Kidney capillary endothelial cell (primary cell): ENCODE data around the gene CDH13.

Experiments used
- DNase-seq: peaks from one replicate; pipeline ENCODE4 v3.0.0-alpha.2; 2018; ENCODE audit warnings: low spot score

Gene CDH13

GRCh38 chr16:83245061-83245460, 618.3 kb downstream of the CDH13 start:
- DNase-seq = no peak

GRCh38 chr16:83247767-83248372, 621.1 kb downstream of the CDH13 start:
- no peak for DNase-seq

DNA sequence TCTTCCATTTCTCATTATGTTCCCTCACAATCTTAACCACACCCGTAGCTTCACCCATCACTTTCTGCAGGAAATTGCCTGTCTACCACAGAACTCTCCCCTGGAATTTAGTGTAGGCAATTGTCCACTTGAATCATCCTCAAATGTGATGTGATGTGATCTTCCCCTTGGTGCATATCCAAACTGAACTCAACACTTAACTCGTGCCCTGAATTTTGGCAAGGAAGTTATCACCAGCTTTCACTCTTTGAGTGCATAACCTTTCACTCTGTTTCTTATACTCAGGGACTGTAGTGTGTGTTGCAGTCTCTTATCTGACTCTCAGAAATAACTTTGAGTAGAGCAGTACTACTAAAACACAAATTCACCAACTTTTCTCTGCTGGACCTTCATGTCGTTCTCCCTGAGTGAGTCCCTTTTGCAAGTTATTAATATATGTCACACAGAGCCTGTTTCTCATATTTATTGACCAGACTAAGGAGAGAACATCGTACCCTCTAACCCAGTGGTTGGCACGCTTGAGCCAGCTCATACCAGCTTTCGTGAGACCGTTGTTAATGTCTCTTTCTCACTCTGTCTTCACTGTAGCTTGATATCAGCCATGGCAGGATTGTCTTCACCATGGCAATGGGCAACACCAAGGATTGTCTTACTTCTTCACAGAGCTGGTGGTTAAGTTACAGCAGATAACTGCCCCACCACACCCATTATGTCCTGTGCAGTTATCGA, 622.1 kb downstream of the CDH13 start:
- no peak for DNase-seq

GRCh38 chr16:83253521-83253920, 626.8 kb downstream of the CDH13 start:
- DNase-seq = no peak

- DNase-seq = no peak
These were observed 631.7 kb downstream of the CDH13 start for GRCh38 chr16:83258366-83258928.

GRCh38 chr16:83266848-83267553, 640.2 kb downstream of the CDH13 start:
- DNase-seq = no peak

- no peak for DNase-seq
These were observed 641.4 kb downstream of the CDH13 start for GRCh38 chr16:83268169-83268568.

DNA sequence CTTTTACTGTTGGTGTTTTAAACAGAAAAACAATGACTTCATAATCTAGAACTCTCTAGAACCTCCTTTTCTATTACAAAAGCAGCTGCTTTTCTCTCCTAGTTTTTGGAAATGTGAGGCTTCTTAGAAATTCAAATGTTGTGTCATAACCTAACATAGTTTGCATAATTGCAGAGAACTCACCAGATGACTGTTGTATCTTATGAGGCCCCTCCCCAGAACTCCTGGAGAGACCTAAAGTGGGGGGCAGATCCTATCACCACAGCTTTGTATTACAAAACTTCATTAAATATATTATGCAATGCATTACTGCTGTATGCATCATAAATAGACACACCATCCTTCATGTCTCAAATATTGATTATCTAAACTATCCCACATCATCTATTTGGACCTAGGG, 642.3 kb downstream of the CDH13 start:
- no peak for DNase-seq

DNA sequence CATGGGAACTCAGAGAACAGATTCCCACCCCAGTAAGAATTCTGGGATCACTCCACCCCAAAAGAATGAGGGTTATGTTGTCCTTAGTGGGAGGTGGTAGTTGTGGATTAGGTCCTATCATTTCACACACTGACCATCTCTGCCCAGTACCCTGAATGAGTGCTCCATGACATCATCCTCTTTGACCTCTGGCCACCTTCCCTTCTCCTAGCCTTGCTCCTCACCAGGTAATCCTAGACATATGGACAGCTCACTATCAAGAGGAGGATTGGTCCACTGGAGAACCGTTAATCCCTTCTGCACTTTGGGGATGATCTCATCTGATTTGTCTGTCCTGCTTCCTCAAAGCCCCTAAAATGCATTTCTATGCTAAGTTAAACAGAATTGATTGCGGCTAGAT, 642.8 kb downstream of the CDH13 start:
- DNase-seq = no peak

- DNase-seq = no peak
These were observed 643.3 kb downstream of the CDH13 start for GRCh38 chr16:83270061-83270460.

DNA sequence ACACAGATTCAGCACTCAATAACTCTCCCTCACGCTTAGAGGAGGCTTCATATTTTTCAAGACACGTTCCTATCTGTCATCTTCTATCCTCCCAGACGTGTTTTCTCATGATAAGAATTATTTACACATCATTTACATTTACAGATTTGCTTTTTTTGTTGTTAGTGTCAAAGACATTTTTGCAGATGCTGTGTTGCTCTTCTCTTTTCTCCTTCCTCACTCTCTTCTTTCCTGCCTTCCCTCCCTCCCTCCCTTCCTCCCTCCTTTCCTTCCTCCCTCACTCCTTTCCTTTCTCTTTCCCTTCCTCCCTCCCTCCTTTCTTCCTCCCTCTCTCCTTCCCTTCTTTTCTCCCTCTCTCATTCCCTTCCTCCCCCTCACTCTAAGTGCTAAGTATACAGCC, 643.9 kb downstream of the CDH13 start:
- no peak for DNase-seq

DNA sequence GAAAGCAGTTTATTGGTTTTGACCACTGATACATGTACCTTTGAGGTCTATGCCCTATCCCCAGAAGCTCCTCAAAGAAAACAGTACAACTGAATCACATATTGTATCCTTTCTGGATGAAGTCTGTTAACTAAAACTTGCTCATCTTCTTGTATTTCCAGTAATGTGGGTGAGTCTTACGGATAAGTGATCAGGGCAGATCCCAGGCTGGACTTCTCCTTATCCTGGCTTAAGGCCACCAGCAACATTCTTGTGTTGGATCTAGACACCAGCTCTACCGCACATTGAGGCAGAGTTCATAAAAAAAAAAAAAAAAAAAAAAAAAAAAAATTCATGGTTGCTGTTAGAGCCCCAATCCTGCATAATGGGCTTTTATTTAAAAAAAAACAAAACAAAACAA, 644.4 kb downstream of the CDH13 start:
- no peak for DNase-seq

DNA sequence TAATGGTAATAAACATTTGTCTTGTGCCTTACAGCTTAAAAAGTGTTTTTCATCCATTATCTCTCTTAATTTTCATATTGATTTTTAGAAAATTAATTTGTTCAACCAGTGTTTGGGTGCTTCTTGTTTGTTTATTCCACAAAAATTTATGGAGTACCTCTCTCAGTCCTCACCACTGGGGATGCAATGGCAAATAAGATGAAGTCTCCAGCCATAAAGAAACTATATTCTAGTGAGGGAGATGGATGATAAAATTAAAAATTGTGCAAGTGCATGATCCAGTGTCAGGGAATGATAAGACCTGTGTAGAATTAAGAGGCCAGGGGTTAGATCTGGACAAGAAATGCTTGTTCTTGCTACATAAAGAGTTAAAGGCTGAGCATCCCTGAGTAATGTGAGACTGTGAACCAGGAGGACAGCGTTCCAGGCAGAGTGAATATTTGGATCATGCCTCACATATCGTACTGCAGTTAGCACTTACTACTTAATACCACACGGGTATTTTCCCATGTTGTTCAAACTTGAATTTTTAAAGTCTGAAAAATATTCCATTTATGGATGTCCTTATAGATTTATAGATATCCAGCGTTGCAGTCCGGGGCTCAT, 645.3 kb downstream of the CDH13 start:
- DNase-seq = no peak

- DNase-seq = no peak
These were observed 646.1 kb downstream of the CDH13 start for GRCh38 chr16:83272843-83273242.

GRCh38 chr16:83273504-83274173, 646.9 kb downstream of the CDH13 start:
- no peak for DNase-seq

DNA sequence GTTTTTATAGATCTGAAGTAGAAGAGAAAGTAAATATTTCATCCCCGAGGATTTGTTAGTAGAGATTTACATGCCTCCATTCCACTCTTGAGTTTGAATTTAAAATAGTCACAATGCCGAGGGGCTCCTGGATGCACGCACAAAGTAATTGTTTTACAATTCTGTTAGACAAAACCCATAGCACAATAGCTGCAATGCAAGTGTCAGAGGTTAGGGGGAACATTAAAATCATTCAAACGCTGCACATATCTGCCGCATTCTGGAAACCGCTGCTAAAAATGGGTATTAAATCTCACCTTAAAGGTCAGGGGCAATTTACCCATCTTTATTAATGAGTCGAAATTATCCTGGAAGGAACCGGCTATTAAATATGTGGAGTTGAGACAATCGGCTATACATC, 652.5 kb downstream of the CDH13 start:
- no peak for DNase-seq

- no peak for DNase-seq
These were observed 659.2 kb downstream of the CDH13 start for GRCh38 chr16:83285921-83286320.

DNA sequence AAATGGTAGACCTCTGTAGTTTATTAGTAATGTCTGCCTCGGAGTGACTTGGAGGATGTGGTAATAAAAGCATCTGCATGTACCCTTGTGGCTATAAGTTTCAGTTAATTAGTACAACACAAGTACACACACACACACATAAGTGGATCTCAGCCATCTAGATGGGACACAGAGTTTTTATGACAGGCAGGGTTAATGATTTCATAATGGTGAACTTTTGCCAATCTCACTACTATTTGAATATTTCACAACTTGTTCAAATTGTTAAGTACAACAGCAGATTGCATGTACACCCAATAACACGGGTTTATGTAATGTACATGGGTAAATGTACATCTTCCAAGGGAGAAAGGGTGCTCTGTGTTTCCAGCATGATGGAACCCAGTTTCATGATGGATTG, 669.7 kb downstream of the CDH13 start:
- no peak for DNase-seq

GRCh38 chr16:83298541-83298940, 671.8 kb downstream of the CDH13 start:
- no peak for DNase-seq

DNA sequence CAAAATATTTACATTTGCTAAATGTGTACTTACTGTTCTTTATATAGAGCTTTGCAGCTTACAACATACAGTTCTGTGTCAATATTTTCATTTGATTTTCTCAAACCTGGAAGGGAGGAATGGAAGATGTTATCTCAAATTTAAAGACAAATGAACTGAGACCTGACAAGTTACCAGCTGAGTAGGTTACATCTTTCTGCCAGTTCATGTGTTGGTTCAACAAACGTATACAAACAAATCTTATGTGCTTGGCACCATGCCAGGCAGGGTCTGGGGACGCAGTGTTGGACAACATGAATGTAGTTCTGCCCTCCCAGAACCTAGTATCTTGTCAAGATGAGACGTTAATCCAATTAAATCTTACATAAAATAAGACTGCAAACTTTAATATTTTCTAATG, 673.6 kb downstream of the CDH13 start:
- no peak for DNase-seq

DNA sequence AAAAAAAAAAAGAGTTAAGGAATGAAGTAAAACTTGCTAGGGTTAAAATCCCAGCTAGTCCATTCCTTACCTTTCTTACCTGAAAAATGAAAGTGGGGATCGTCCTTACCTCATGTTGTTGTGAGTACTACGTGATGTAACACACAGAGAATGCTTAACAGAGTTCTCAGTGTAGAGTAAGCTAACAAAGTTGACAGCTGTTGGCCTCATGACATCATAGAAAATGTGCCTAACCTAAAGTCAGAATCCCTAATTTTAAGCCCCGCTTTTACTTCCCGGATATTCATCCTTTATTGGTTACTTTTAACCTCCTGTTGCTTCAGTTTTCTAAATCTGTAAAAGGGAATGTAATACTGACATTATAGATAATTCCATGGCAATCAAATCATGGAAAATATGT, 675.2 kb downstream of the CDH13 start:
- DNase-seq = no peak

- DNase-seq = no peak
These were observed 676.1 kb downstream of the CDH13 start for GRCh38 chr16:83302853-83303252.
